ENCODE results near the gene PKP4. TPM values are rescaled to one million over a fixed set of nuclear protein-coding genes. Genes with fewer than 3 reads are reported as not detected.

PKP4 gene
- total RNA-seq, 2 donors from 2014 or later: 90.5 to 102 TPM

DNA sequence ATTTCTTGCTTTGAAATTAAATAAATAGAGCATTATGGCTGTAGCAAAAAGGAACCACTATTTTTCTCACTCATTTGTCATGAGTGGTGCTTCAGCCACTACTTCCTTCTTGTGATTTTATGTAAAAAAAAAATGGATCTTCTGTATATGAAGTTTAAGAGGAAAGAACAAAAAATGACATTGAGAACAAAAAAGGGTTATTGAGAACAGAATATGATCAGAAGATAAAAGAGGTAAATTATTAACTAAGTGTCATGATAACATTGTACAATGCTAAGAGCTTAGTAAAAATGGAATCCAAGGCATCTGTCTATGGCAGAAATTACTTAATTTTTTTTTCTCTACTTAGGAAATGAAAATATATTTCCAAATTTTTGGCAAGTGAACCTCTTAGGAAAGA, 103.5 kb downstream of the PKP4 start:
- H3K27ac Mint-ChIP-seq: no peak overlapping the region
- H3K36me3 Mint-ChIP-seq (ENCODE audit: low read depth): no peaks in the 10 kb centered on the region
- peaks cover 9% of the 10 kb centered on the region for H3K4me1 Mint-ChIP-seq

DNA sequence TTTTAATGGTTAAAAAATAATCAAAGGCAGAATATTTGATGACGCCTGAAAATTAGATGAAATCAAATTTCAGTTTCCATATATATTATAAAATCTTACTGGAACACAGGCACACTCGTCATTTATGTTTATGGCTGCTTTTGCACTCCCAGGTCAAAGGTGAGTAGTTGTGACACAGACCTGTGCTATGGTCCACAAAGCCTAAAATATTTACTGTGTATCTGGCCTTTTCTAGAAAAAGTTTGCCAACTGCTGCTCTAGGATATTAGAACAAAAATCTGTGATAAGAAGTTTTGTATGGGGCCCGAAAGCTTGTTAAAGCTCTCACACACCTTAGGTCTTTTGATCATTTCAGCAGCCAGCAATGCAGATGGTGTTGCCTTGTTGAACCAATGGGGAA, 104.3 kb downstream of the PKP4 start:
- WGBS, 2 experiments (ENCODE audit: insufficient coverage in 1 of 2, insufficient read length in 1 of 2): 83 to 98% methylated on average over 2 to 3 of the region's 3 CpGs
- Mint-ChIP-seq H3K27me3 (ENCODE audit: insufficient read depth) (no peaks in the 10 kb centered on the region), H3K27ac (no peak overlapping the region), H3K4me1 (peaks cover 7% of the 10 kb centered on the region), H3K4me3 (no peak overlapping the region), H3K36me3 (ENCODE audit: low read depth) (no peaks in the 10 kb centered on the region), H3K9me3 (no peaks in the 10 kb centered on the region)
- Histone ChIP-seq H3K36me3 (ENCODE audit: control insufficient read depth, insufficient read depth, low read length) (no peaks in the 10 kb centered on the region), H3K27me3 (ENCODE audit: control insufficient read depth, insufficient read depth, low read length, poor library complexity, severe bottlenecking) (no peaks in the 10 kb centered on the region), H3K9ac (ENCODE audit: extremely low read depth, low read length, poor library complexity, severe bottlenecking) (no peak overlapping the region), H3K4me1 (ENCODE audit: control insufficient read depth, insufficient read depth, low read length) (peaks cover 5% of the 10 kb centered on the region), H3K27ac (ENCODE audit: low read depth, low read length) (no peak overlapping the region), H3K9me3 (ENCODE audit: control insufficient read depth, low read length) (no peaks in the 10 kb centered on the region), H3K4me3 (ENCODE audit: low read length) (no peak overlapping the region)
- TF ChIP-seq, protein P1, sequence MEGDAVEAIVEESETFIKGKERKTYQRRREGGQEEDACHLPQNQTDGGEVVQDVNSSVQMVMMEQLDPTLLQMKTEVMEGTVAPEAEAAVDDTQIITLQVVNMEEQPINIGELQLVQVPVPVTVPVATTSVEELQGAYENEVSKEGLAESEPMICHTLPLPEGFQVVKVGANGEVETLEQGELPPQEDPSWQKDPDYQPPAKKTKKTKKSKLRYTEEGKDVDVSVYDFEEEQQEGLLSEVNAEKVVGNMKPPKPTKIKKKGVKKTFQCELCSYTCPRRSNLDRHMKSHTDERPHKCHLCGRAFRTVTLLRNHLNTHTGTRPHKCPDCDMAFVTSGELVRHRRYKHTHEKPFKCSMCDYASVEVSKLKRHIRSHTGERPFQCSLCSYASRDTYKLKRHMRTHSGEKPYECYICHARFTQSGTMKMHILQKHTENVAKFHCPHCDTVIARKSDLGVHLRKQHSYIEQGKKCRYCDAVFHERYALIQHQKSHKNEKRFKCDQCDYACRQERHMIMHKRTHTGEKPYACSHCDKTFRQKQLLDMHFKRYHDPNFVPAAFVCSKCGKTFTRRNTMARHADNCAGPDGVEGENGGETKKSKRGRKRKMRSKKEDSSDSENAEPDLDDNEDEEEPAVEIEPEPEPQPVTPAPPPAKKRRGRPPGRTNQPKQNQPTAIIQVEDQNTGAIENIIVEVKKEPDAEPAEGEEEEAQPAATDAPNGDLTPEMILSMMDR (conservative IDR thresholded peaks at IDR 0.05): no peak
- DNase-seq: no peak

More for the DNA sequence above, 103.5 kb downstream of the PKP4 start:
- H3K4me3 ChIP-seq (ENCODE audit: low read length): no peak overlapping the region
- no peak overlapping the region for H3K9ac ChIP-seq (ENCODE audit: extremely low read depth, low read length, poor library complexity, severe bottlenecking)
- no peak overlapping the region for H3K27ac ChIP-seq (ENCODE audit: low read depth, low read length)
- TF ChIP-seq, protein P1 (conservative IDR thresholded peaks at IDR 0.05): no peak
- no peaks in the 10 kb centered on the region for H3K9me3 ChIP-seq (ENCODE audit: control insufficient read depth, low read length)
- Mint-ChIP-seq H3K9me3 (no peaks in the 10 kb centered on the region), H3K27me3 (ENCODE audit: insufficient read depth) (no peaks in the 10 kb centered on the region), H3K4me3 (no peak overlapping the region)
- H3K27me3 ChIP-seq (ENCODE audit: control insufficient read depth, insufficient read depth, low read length, poor library complexity, severe bottlenecking): no peaks in the 10 kb centered on the region
- H3K36me3 ChIP-seq (ENCODE audit: control insufficient read depth, insufficient read depth, low read length): no peaks in the 10 kb centered on the region
- H3K4me1 ChIP-seq (ENCODE audit: control insufficient read depth, insufficient read depth, low read length): peaks cover 5% of the 10 kb centered on the region
- DNase-seq: no peak

DNA sequence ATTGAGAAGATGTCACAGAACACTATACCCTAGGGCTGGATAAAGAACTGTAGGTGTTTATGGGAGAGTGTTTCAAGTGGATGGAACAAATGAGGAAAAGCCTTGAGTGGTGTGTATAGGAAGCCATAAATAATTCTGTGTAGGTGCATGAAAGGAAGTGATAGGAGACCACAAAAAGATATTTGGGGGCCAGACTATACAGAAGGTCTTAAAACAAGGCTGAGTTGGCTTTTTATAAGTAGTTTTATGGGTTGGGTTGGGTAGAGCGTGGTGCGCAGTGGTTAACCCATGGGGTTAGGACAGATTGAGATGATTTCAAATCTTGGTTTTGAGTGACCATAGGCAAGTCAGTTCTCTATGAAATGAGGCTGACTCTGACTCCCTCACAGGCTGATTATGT, 110.5 kb downstream of the PKP4 start:
- no peaks in the 10 kb centered on the region for H3K9me3 ChIP-seq (ENCODE audit: control insufficient read depth, low read length)
- H3K9ac ChIP-seq (ENCODE audit: extremely low read depth, low read length, poor library complexity, severe bottlenecking): no peak overlapping the region
- Mint-ChIP-seq H3K27me3 (ENCODE audit: insufficient read depth) (no peaks in the 10 kb centered on the region), H3K4me1 (peaks cover 3% of the 10 kb centered on the region), H3K27ac (no peak overlapping the region), H3K4me3 (no peak overlapping the region), H3K36me3 (ENCODE audit: low read depth) (peaks cover 3% of the 10 kb centered on the region), H3K9me3 (no peaks in the 10 kb centered on the region)
- TF ChIP-seq, protein P1 (conservative IDR thresholded peaks at IDR 0.05): no peak
- H3K4me3 ChIP-seq (ENCODE audit: low read length): no peak overlapping the region
- H3K27me3 ChIP-seq (ENCODE audit: control insufficient read depth, insufficient read depth, low read length, poor library complexity, severe bottlenecking): no peaks in the 10 kb centered on the region
- no peak for DNase-seq
- no peaks in the 10 kb centered on the region for H3K36me3 ChIP-seq (ENCODE audit: control insufficient read depth, insufficient read depth, low read length)
- no peaks in the 10 kb centered on the region for H3K4me1 ChIP-seq (ENCODE audit: control insufficient read depth, insufficient read depth, low read length)
- no peak overlapping the region for H3K27ac ChIP-seq (ENCODE audit: low read depth, low read length)
- WGBS, 2 experiments (ENCODE audit: insufficient coverage in 1 of 2, insufficient read length in 1 of 2): 97% methylated on average over 2 of the region's 2 CpGs; no CpG with 5 or more reads in 1 of the 2 experiments

Measured in endodermal cell (in vitro differentiated cells).